Measurements from ENCODE around the gene LIN28A.

DNA sequence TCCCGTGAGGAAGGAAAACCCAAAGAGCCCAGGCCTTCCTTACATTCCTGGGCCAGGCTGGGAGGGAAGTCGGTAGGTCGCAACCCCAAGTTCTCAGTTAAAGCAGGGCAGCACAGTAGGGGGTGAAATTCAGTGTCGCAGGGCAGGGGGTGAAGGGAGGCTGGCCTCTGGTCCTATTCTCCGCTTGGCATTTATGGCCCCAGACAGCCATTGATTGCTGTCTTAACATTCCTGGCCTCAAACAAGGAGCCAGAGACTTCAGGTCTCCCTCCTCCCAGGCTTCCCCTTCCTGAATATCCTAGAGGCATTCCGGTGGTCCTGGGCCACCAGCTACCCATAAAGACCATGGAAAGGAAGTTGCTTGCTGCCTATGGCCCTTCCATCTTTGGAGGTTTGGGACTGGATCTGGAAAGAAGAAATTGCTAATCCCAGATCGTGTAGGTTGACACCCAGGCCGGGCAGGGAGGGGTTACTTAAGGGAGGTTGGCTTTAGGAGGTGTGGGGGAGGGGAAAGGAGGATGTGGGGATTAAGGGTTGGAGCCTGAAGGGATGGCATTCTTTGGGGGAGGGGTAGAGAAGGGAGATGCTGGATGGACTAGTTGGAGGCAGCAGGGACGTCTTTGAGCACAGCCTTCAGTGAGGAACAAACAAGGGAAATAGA lies 1.7 kb downstream of the LIN28A start:
- TF ChIP-seq CTCF (IDR thresholded peaks at IDR 0.05) = no peak
- TF ChIP-seq POLR2AphosphoS5 (IDR thresholded peaks at IDR 0.05) = no peak
- TF ChIP-seq POLR2A (IDR thresholded peaks at IDR 0.05) = no peak
- no peak for TF ChIP-seq EP300 (IDR thresholded peaks at IDR 0.05)

Data from gastroesophageal sphincter (tissue), 3 donors.